ENCODE results near the gene TOX3. TPM values are rescaled to one million over a fixed set of nuclear protein-coding genes. Genes with fewer than 3 reads are reported as not detected.

The TOX3 gene
- total and polyA plus RNA-seq, 2 donors, result 1.1 to 1.9 TPM

GRCh38 chr16:52556083-52556482 lies 9.1 kb upstream of the TOX3 start:
- WGBS, result 93% methylated on average over 1 of the region's 1 CpG
- no peak for DNase-seq (ENCODE audit: extremely low spot score)
- H3K4me1 ChIP-seq (ENCODE audit: insufficient read depth), result no peaks in the 10 kb centered on the region
- H3K4me3 ChIP-seq (ENCODE audit: low read depth, low read length), result no peak overlapping the region
- H3K36me3 ChIP-seq (ENCODE audit: insufficient read depth), result no peaks in the 10 kb centered on the region
- no peak overlapping the region for H3K27ac ChIP-seq (ENCODE audit: low read depth)

GRCh38 chr16:52555572-52555971 lies 8.6 kb upstream of the TOX3 start:
- no peak for DNase-seq (ENCODE audit: extremely low spot score)
- H3K27ac ChIP-seq (ENCODE audit: low read depth), result no peak overlapping the region
- H3K36me3 ChIP-seq (ENCODE audit: insufficient read depth), result no peaks in the 10 kb centered on the region
- H3K4me1 ChIP-seq (ENCODE audit: insufficient read depth), result no peaks in the 10 kb centered on the region
- H3K4me3 ChIP-seq (ENCODE audit: low read depth, low read length), result no peak overlapping the region

- Histone ChIP-seq H3K27ac (ENCODE audit: low read depth) (no peak overlapping the region), H3K4me3 (ENCODE audit: low read depth, low read length) (no peak overlapping the region), H3K36me3 (ENCODE audit: insufficient read depth) (no peaks in the 10 kb centered on the region), H3K4me1 (ENCODE audit: insufficient read depth) (no peaks in the 10 kb centered on the region)
- 43% methylated on average over 1 of the region's 1 CpG for WGBS
- DNase-seq (ENCODE audit: extremely low spot score), result no peak
Observed at GRCh38 chr16:52554334-52554733, 7.4 kb upstream of the TOX3 start.

- WGBS, result 86% methylated on average over 2 of the region's 2 CpGs
- DNase-seq (ENCODE audit: extremely low spot score), result no peak
- no peaks in the 10 kb centered on the region for H3K4me1 ChIP-seq (ENCODE audit: insufficient read depth)
- H3K27ac ChIP-seq (ENCODE audit: low read depth), result no peak overlapping the region
- H3K4me3 ChIP-seq (ENCODE audit: low read depth, low read length), result no peak overlapping the region
- no peaks in the 10 kb centered on the region for H3K36me3 ChIP-seq (ENCODE audit: insufficient read depth)
Observed at GRCh38 chr16:52553322-52553721, 6.4 kb upstream of the TOX3 start.

GRCh38 chr16:52552643-52553042 lies 5.7 kb upstream of the TOX3 start:
- H3K4me3 ChIP-seq (ENCODE audit: low read depth, low read length), result no peak overlapping the region
- 55% methylated on average over 5 of the region's 5 CpGs for WGBS
- H3K27ac ChIP-seq (ENCODE audit: low read depth), result no peak overlapping the region

GRCh38 chr16:52549011-52549692 lies 2.2 kb upstream of the TOX3 start:
- Histone ChIP-seq H3K4me3 (ENCODE audit: low read depth, low read length) (no peak overlapping the region), H3K4me1 (ENCODE audit: insufficient read depth) (no peaks in the 10 kb centered on the region), H3K27ac (ENCODE audit: low read depth) (no peak overlapping the region), H3K36me3 (ENCODE audit: insufficient read depth) (no peaks in the 10 kb centered on the region)
- DNase-seq (ENCODE audit: extremely low spot score), result no peak
- WGBS, result 22% methylated on average over 11 of the region's 11 CpGs

More at GRCh38 chr16:52552643-52553042, 5.7 kb upstream of the TOX3 start:
- no peaks in the 10 kb centered on the region for H3K4me1 ChIP-seq (ENCODE audit: insufficient read depth)
- DNase-seq (ENCODE audit: extremely low spot score), result no peak
- no peaks in the 10 kb centered on the region for H3K36me3 ChIP-seq (ENCODE audit: insufficient read depth)

- H3K4me3 ChIP-seq (ENCODE audit: low read depth, low read length), result no peak overlapping the region
- no peaks in the 10 kb centered on the region for H3K4me1 ChIP-seq (ENCODE audit: insufficient read depth)
- H3K36me3 ChIP-seq (ENCODE audit: insufficient read depth), result no peaks in the 10 kb centered on the region
- DNase-seq (ENCODE audit: extremely low spot score), result no peak
- 41% methylated on average over 10 of the region's 10 CpGs for WGBS
- no peak overlapping the region for H3K27ac ChIP-seq (ENCODE audit: low read depth)
Observed at GRCh38 chr16:52548261-52549010, 1.5 kb upstream of the TOX3 start.

GRCh38 chr16:52547834-52548215 lies 882 bp upstream of the TOX3 start:
- H3K36me3 ChIP-seq (ENCODE audit: insufficient read depth), result no peaks in the 10 kb centered on the region
- H3K4me3 ChIP-seq (ENCODE audit: low read depth, low read length), result no peak overlapping the region
- H3K27ac ChIP-seq (ENCODE audit: low read depth), result no peak overlapping the region
- H3K4me1 ChIP-seq (ENCODE audit: insufficient read depth), result no peaks in the 10 kb centered on the region
- no peak for DNase-seq (ENCODE audit: extremely low spot score)
- WGBS, result 45% methylated on average over 8 of the region's 8 CpGs

GRCh38 chr16:52546291-52547003 lies 496 bp downstream of the TOX3 start:
- WGBS, result 2% methylated on average over 78 of the region's 79 CpGs
- Histone ChIP-seq H3K4me1 (ENCODE audit: insufficient read depth) (no peaks in the 10 kb centered on the region), H3K4me3 (ENCODE audit: low read depth, low read length) (peak overlapping the region; percentile 76), H3K36me3 (ENCODE audit: insufficient read depth) (no peaks in the 10 kb centered on the region), H3K27ac (ENCODE audit: low read depth) (no peak overlapping the region)
- DNase-seq (ENCODE audit: extremely low spot score), result no peak

- 2% methylated on average over 15 of the region's 15 CpGs for WGBS
- DNase-seq (ENCODE audit: extremely low spot score), result no peak
- no peak overlapping the region for H3K27ac ChIP-seq (ENCODE audit: low read depth)
- peak overlapping the region; percentile 76 for H3K4me3 ChIP-seq (ENCODE audit: low read depth, low read length)
- H3K4me1 ChIP-seq (ENCODE audit: insufficient read depth), result no peaks in the 10 kb centered on the region
- no peaks in the 10 kb centered on the region for H3K36me3 ChIP-seq (ENCODE audit: insufficient read depth)
Observed at GRCh38 chr16:52545898-52546266, 1.1 kb downstream of the TOX3 start.

GRCh38 chr16:52545222-52545897 lies 1.6 kb downstream of the TOX3 start:
- DNase-seq (ENCODE audit: extremely low spot score), result no peak
- 2% methylated on average over 36 of the region's 36 CpGs for WGBS
- H3K36me3 ChIP-seq (ENCODE audit: insufficient read depth), result no peaks in the 10 kb centered on the region
- H3K27ac ChIP-seq (ENCODE audit: low read depth), result no peak overlapping the region
- H3K4me1 ChIP-seq (ENCODE audit: insufficient read depth), result no peaks in the 10 kb centered on the region
- peak overlapping the region; percentile 76 for H3K4me3 ChIP-seq (ENCODE audit: low read depth, low read length)

- WGBS, result 36% methylated on average over 2 of the region's 2 CpGs
- no peak for DNase-seq (ENCODE audit: extremely low spot score)
- Histone ChIP-seq H3K27ac (ENCODE audit: low read depth) (no peak overlapping the region), H3K4me1 (ENCODE audit: insufficient read depth) (no peaks in the 10 kb centered on the region), H3K4me3 (ENCODE audit: low read depth, low read length) (peak overlapping the region; percentile 76), H3K36me3 (ENCODE audit: insufficient read depth) (no peaks in the 10 kb centered on the region)
Observed at GRCh38 chr16:52544703-52545102, 2.2 kb downstream of the TOX3 start.

GRCh38 chr16:52543654-52544053 lies 3.3 kb downstream of the TOX3 start:
- H3K36me3 ChIP-seq (ENCODE audit: insufficient read depth), result no peaks in the 10 kb centered on the region
- H3K4me3 ChIP-seq (ENCODE audit: low read depth, low read length), result no peak overlapping the region
- no peak for DNase-seq (ENCODE audit: extremely low spot score)
- no peak overlapping the region for H3K27ac ChIP-seq (ENCODE audit: low read depth)
- no peaks in the 10 kb centered on the region for H3K4me1 ChIP-seq (ENCODE audit: insufficient read depth)
- 49% methylated on average over 4 of the region's 4 CpGs for WGBS
